DND-41 (cell line): Measurements from ENCODE around the gene NCOA4.
"Not testable (repeated sequence)": the region's sequence is repeated elsewhere in the genome, so short reads cannot be mapped to it uniquely, and the experiment has no call there.

ENCODE experiments used
- ATAC-seq: fragments of 200-7000 bp; cut with Tn5 transposase; 3 replicates; pipeline ENCODE4 v1.9.1; 2021; ENCODE audit warnings: low read depth; ENCODE audit not compliant: insufficient read depth
- DNase-seq: peaks from one replicate; pipeline ENCODE4 v3.0.0-alpha.2; 2020
- H2AFZ ChIP-seq: 2 replicates; pipeline ENCODE4 v1.6.0; 2012; ENCODE audit warnings: low read depth, low read length
- H3K27ac ChIP-seq: 2 replicates; pipeline ENCODE4 v1.5.1; 2012; ENCODE audit warnings: low read length, inconsistent platforms
- H3K27me3 ChIP-seq: fragments of 200-600 bp; sonication (generic); 2 replicates; pipeline ENCODE4 v1.6.0; 2012; ENCODE audit warnings: low read length, mild to moderate bottlenecking, inconsistent platforms; ENCODE audit not compliant: insufficient read depth, poor library complexity
- H3K36me3 ChIP-seq: 2 replicates; pipeline ENCODE4 v1.5.1; 2012; ENCODE audit warnings: low read length, inconsistent platforms; ENCODE audit not compliant: insufficient read depth
- H3K4me1 ChIP-seq: 2 replicates; pipeline ENCODE4 v1.5.1; 2012; ENCODE audit warnings: mild to moderate bottlenecking, low read length; ENCODE audit not compliant: insufficient read depth
- H3K4me2 ChIP-seq: 2 replicates; pipeline ENCODE4 v1.6.0; 2012; ENCODE audit warnings: mild to moderate bottlenecking, moderate library complexity, low read length, inconsistent platforms; ENCODE audit not compliant: insufficient read depth
- H3K4me3 ChIP-seq, 2 experiments: fragments of 200-600 bp in 1 of 2; shearing (Covaris generic) in 1 of 2; 2 replicates each; pipeline ENCODE4 v1.5.1; 2012 to 2016; ENCODE audit warnings: inconsistent platforms in 2 of 2, low read length in 2 of 2, mild to moderate bottlenecking in 2 of 2, low read depth in 1 of 2, moderate library complexity in 1 of 2
- H3K79me2 ChIP-seq: 2 replicates; pipeline ENCODE4 v1.6.0; 2012; ENCODE audit warnings: low read length, inconsistent platforms; ENCODE audit not compliant: insufficient read depth
- H3K9ac ChIP-seq: 2 replicates; pipeline ENCODE4 v1.6.0; 2012; ENCODE audit warnings: low read depth, mild to moderate bottlenecking, inconsistent platforms, low read length, moderate library complexity
- H3K9me3 ChIP-seq: 2 replicates; pipeline ENCODE4 v1.5.1; 2012; ENCODE audit warnings: low read length, moderate library complexity, mild to moderate bottlenecking, inconsistent platforms; ENCODE audit not compliant: insufficient read depth, severe bottlenecking
- H4K20me1 ChIP-seq: 2 replicates; pipeline ENCODE4 v1.6.0; 2012; ENCODE audit warnings: low read length; ENCODE audit not compliant: insufficient read depth

Gene NCOA4

GRCh38 chr10:45971742-45972105 lies 58.7 kb downstream of the NCOA4 start:
- H3K9me3 ChIP-seq, H3K27me3 ChIP-seq, H3K36me3 ChIP-seq, H4K20me1 ChIP-seq: not testable (repeated sequence)
- peak overlapping the region; percentile 81 for H3K27ac ChIP-seq
- H3K79me2 ChIP-seq: peaks cover 80% of the 10 kb centered on the region
- peak overlapping the region; percentile 67 to 92 for H3K4me3 ChIP-seq
- ATAC-seq (peak; percentile 55), DNase-seq (peak; percentile 9)
- H3K4me2 ChIP-seq: peak overlapping the region; percentile 65
- peak overlapping the region; percentile 71 for H3K9ac ChIP-seq
- peaks cover 26% of the 10 kb centered on the region for H3K4me1 ChIP-seq
- peak overlapping the region; percentile 86 for H2AFZ ChIP-seq

- ATAC-seq, H3K27me3 ChIP-seq, H3K36me3 ChIP-seq, H4K20me1 ChIP-seq, H3K27ac ChIP-seq, H2AFZ ChIP-seq, DNase-seq, H3K9me3 ChIP-seq: not testable (repeated sequence)
- Histone ChIP-seq H3K9ac (peak overlapping the region; percentile 71), H3K4me3 (peak overlapping the region; percentile 67 to 92; a peak in 3 of 4 replicates), H3K79me2 (peaks cover 75% of the 10 kb centered on the region), H3K4me2 (peak overlapping the region; percentile 65), H3K4me1 (peaks cover 26% of the 10 kb centered on the region)
Observed at GRCh38 chr10:45971019-45971418, 59.4 kb downstream of the NCOA4 start.

GRCh38 chr10:45962686-45963452 lies 67.6 kb downstream of the NCOA4 start:
- H3K27me3 ChIP-seq, H2AFZ ChIP-seq, H3K4me1 ChIP-seq, DNase-seq, H3K9me3 ChIP-seq, H3K4me2 ChIP-seq, H4K20me1 ChIP-seq, ATAC-seq, H3K27ac ChIP-seq, H3K9ac ChIP-seq, H3K4me3 ChIP-seq, H3K36me3 ChIP-seq: not testable (repeated sequence)
- peaks cover 10% of the 10 kb centered on the region for H3K79me2 ChIP-seq

DNA sequence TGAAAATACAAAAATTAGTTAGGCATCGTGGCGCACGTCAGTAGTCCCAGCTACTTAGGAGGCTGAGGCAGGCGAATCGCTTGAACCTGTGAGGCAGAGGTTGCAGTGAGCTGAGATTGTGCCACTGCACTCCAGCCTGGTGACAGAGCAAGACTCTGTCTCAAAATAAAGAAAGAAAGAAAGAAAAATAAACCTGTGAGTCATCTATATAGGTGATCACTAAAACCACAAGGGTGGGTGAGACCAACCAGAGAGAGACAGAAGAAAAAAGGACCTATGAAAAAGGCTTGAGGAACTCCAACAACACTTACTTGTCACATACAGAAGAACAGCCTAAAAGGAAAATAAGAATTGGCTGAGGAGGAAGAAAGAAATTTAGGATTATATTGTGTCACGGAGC lies 72.5 kb downstream of the NCOA4 start:
- not testable (repeated sequence) for H3K27ac ChIP-seq, H4K20me1 ChIP-seq, H3K4me1 ChIP-seq, H2AFZ ChIP-seq, H3K9me3 ChIP-seq, H3K4me3 ChIP-seq, H3K9ac ChIP-seq, H3K27me3 ChIP-seq, H3K36me3 ChIP-seq, ATAC-seq, H3K4me2 ChIP-seq, DNase-seq, H3K79me2 ChIP-seq

GRCh38 chr10:45956634-45957033 lies 73.8 kb downstream of the NCOA4 start:
- not testable (repeated sequence) for DNase-seq, H3K27ac ChIP-seq, H3K36me3 ChIP-seq, H3K4me1 ChIP-seq, H3K4me2 ChIP-seq, H3K4me3 ChIP-seq, H3K9ac ChIP-seq, H4K20me1 ChIP-seq, H3K79me2 ChIP-seq, H3K27me3 ChIP-seq, ATAC-seq, H2AFZ ChIP-seq, H3K9me3 ChIP-seq
